Measurements from ENCODE around the gene ST6GALNAC3.
"Not testable (repeated sequence)": the region's sequence is repeated elsewhere in the genome, so short reads cannot be mapped to it uniquely, and the experiment has no call there.

The ST6GALNAC3 gene

DNA sequence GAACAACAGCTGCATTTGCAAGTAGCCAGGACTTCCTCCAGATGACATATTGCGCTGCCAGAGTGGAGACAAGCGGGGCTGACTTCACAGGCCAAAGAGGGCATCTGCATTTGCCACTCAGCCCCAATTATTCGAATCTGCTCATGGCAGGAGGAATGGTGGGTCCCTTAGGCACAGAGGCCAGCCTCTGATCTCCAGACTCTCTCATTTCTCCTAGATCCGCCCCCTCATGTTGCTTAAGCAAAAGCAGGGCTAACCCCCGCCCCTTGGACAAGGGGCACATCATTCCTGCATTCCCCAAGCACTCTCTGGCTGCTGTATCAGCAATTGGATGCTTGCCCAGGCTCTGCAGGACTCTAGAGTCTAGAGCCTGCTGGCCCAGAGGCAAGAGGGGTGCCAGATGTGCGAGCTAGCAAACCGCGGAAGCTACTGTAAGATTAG, 262.4 kb downstream of the ST6GALNAC3 start:
- no peak overlapping the region for H3K9ac ChIP-seq (ENCODE audit: low read depth in 1 of 2, low read length in 2 of 2)
- no peaks in the 10 kb centered on the region for H3K4me1 ChIP-seq (ENCODE audit: control insufficient read depth in 2 of 2, insufficient read depth in 2 of 2, low read length in 2 of 2)
- no peaks in the 10 kb centered on the region for H3K36me3 ChIP-seq (ENCODE audit: control insufficient read depth in 2 of 2, insufficient read depth in 2 of 2, low read length in 2 of 2)
- no peak overlapping the region for H3K27ac ChIP-seq (ENCODE audit: low read depth in 2 of 2, low read length in 2 of 2)
- no peak overlapping the region for H3K4me3 ChIP-seq (ENCODE audit: low read length in 2 of 2)
- H3K27me3 ChIP-seq (ENCODE audit: control insufficient read depth in 2 of 2, insufficient read depth in 2 of 2, low read length in 2 of 2), result no peaks in the 10 kb centered on the region
- H3K9me3 ChIP-seq (ENCODE audit: control insufficient read depth in 2 of 2, low read length in 2 of 2), result no peaks in the 10 kb centered on the region

GRCh38 chr1:76337542-76338219, 263.1 kb downstream of the ST6GALNAC3 start:
- no peak overlapping the region for H3K9ac ChIP-seq (ENCODE audit: low read depth in 1 of 2, low read length in 2 of 2)
- no peak overlapping the region for H3K4me3 ChIP-seq (ENCODE audit: low read length in 2 of 2)
- no peaks in the 10 kb centered on the region for H3K27me3 ChIP-seq (ENCODE audit: control insufficient read depth in 2 of 2, insufficient read depth in 2 of 2, low read length in 2 of 2)
- no peak overlapping the region for H3K27ac ChIP-seq (ENCODE audit: low read depth in 2 of 2, low read length in 2 of 2)
- H3K36me3 ChIP-seq (ENCODE audit: control insufficient read depth in 2 of 2, insufficient read depth in 2 of 2, low read length in 2 of 2), result no peaks in the 10 kb centered on the region
- no peaks in the 10 kb centered on the region for H3K9me3 ChIP-seq (ENCODE audit: control insufficient read depth in 2 of 2, low read length in 2 of 2)
- no peaks in the 10 kb centered on the region for H3K4me1 ChIP-seq (ENCODE audit: control insufficient read depth in 2 of 2, insufficient read depth in 2 of 2, low read length in 2 of 2)

- Histone ChIP-seq H3K27ac (ENCODE audit: low read depth in 2 of 2, low read length in 2 of 2) (no peak overlapping the region), H3K36me3 (ENCODE audit: control insufficient read depth in 2 of 2, insufficient read depth in 2 of 2, low read length in 2 of 2) (no peaks in the 10 kb centered on the region), H3K27me3 (ENCODE audit: control insufficient read depth in 2 of 2, insufficient read depth in 2 of 2, low read length in 2 of 2) (no peaks in the 10 kb centered on the region), H3K9me3 (ENCODE audit: control insufficient read depth in 2 of 2, low read length in 2 of 2) (no peaks in the 10 kb centered on the region), H3K4me3 (ENCODE audit: low read length in 2 of 2) (no peak overlapping the region), H3K4me1 (ENCODE audit: control insufficient read depth in 2 of 2, insufficient read depth in 2 of 2, low read length in 2 of 2) (no peaks in the 10 kb centered on the region), H3K9ac (ENCODE audit: low read depth in 1 of 2, low read length in 2 of 2) (no peak overlapping the region)
Observed at GRCh38 chr1:76340056-76340455, 265.5 kb downstream of the ST6GALNAC3 start.

DNA sequence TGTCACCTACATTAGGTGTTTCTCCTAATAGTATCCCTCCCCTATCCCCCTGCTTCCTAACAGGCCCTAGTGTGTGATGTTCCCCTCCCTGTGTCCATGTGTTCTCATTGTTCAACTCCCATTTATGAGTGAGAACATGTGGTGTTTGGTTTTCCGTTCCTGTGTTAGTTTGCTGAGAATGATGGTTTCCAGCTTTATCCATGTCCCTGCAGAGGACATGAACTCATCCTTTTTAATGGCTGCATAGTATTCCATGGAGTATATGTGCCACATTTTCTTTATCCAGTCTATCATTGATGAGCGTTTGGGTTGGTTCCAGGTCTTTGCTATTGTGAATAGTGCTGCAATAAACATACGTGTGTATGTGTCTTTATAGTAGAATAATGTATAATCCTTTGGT, 267.3 kb downstream of the ST6GALNAC3 start:
- H3K9ac ChIP-seq (ENCODE audit: low read depth in 1 of 2, low read length in 2 of 2); H3K9me3 ChIP-seq (ENCODE audit: control insufficient read depth in 2 of 2, low read length in 2 of 2); H3K27me3 ChIP-seq (ENCODE audit: control insufficient read depth in 2 of 2, insufficient read depth in 2 of 2, low read length in 2 of 2); H3K4me3 ChIP-seq (ENCODE audit: low read length in 2 of 2); H3K36me3 ChIP-seq (ENCODE audit: control insufficient read depth in 2 of 2, insufficient read depth in 2 of 2, low read length in 2 of 2); H3K27ac ChIP-seq (ENCODE audit: low read depth in 2 of 2, low read length in 2 of 2); H3K4me1 ChIP-seq (ENCODE audit: control insufficient read depth in 2 of 2, insufficient read depth in 2 of 2, low read length in 2 of 2): not testable (repeated sequence)

- H3K9me3 ChIP-seq (ENCODE audit: control insufficient read depth in 2 of 2, low read length in 2 of 2), result no peaks in the 10 kb centered on the region
- H3K36me3 ChIP-seq (ENCODE audit: control insufficient read depth in 2 of 2, insufficient read depth in 2 of 2, low read length in 2 of 2), result no peaks in the 10 kb centered on the region
- H3K4me1 ChIP-seq (ENCODE audit: control insufficient read depth in 2 of 2, insufficient read depth in 2 of 2, low read length in 2 of 2), result no peaks in the 10 kb centered on the region
- H3K27me3 ChIP-seq (ENCODE audit: control insufficient read depth in 2 of 2, insufficient read depth in 2 of 2, low read length in 2 of 2), result no peaks in the 10 kb centered on the region
- H3K27ac ChIP-seq (ENCODE audit: low read depth in 2 of 2, low read length in 2 of 2), result no peak overlapping the region
- no peak overlapping the region for H3K9ac ChIP-seq (ENCODE audit: low read depth in 1 of 2, low read length in 2 of 2)
- no peak overlapping the region for H3K4me3 ChIP-seq (ENCODE audit: low read length in 2 of 2)
Observed at GRCh38 chr1:76343356-76343755, 268.8 kb downstream of the ST6GALNAC3 start.

DNA sequence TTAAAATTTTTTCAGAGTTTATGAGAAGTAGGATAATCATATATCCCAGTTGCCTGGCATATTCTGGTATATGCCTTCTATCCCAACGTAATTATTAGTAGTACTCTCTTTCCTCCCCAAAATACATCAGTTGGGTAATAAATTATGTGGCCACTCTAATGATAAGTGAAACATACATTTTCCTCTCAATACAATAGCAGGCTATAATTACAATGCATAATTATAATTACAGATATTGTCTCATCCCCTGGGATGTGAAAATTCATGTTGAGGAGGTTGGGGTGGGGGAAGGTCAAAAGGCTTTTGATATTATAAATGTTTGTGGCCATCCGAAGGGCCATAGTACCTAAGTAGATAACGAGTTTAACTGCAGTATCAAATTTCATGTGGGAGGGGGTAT, 277.1 kb downstream of the ST6GALNAC3 start:
- Histone ChIP-seq H3K4me3 (ENCODE audit: low read length in 2 of 2) (no peak overlapping the region), H3K36me3 (ENCODE audit: control insufficient read depth in 2 of 2, insufficient read depth in 2 of 2, low read length in 2 of 2) (no peaks in the 10 kb centered on the region), H3K27me3 (ENCODE audit: control insufficient read depth in 2 of 2, insufficient read depth in 2 of 2, low read length in 2 of 2) (no peaks in the 10 kb centered on the region), H3K27ac (ENCODE audit: low read depth in 2 of 2, low read length in 2 of 2) (no peak overlapping the region), H3K9me3 (ENCODE audit: control insufficient read depth in 2 of 2, low read length in 2 of 2) (no peaks in the 10 kb centered on the region), H3K4me1 (ENCODE audit: control insufficient read depth in 2 of 2, insufficient read depth in 2 of 2, low read length in 2 of 2) (no peaks in the 10 kb centered on the region), H3K9ac (ENCODE audit: low read depth in 1 of 2, low read length in 2 of 2) (no peak overlapping the region)

- no peak overlapping the region for H3K9ac ChIP-seq (ENCODE audit: low read depth in 1 of 2, low read length in 2 of 2)
- no peaks in the 10 kb centered on the region for H3K27me3 ChIP-seq (ENCODE audit: control insufficient read depth in 2 of 2, insufficient read depth in 2 of 2, low read length in 2 of 2)
- H3K4me1 ChIP-seq (ENCODE audit: control insufficient read depth in 2 of 2, insufficient read depth in 2 of 2, low read length in 2 of 2), result no peaks in the 10 kb centered on the region
- no peak overlapping the region for H3K4me3 ChIP-seq (ENCODE audit: low read length in 2 of 2)
- no peaks in the 10 kb centered on the region for H3K9me3 ChIP-seq (ENCODE audit: control insufficient read depth in 2 of 2, low read length in 2 of 2)
- no peaks in the 10 kb centered on the region for H3K36me3 ChIP-seq (ENCODE audit: control insufficient read depth in 2 of 2, insufficient read depth in 2 of 2, low read length in 2 of 2)
- no peak overlapping the region for H3K27ac ChIP-seq (ENCODE audit: low read depth in 2 of 2, low read length in 2 of 2)
Observed at GRCh38 chr1:76352741-76353435, 278.3 kb downstream of the ST6GALNAC3 start.

DNA sequence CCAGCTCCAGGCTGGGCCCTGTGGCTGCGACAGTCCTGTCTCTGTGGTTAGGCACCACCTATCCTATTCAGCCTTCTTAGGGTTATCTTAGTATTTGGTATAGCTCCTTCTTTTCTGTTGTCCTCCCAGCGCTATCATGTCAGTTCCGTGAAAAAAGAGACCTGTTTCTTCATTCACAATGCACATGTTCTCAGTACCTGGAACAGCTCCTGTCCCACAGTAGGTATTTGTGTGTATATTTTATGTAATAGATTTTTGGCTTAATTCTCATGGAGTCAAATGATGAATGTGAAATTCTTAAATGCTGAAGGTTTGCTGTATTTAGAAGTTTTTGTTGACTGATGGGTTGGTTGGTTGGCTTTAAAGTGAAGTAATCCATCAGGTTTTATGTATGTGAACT, 279.7 kb downstream of the ST6GALNAC3 start:
- Histone ChIP-seq H3K4me1 (ENCODE audit: control insufficient read depth in 2 of 2, insufficient read depth in 2 of 2, low read length in 2 of 2) (no peaks in the 10 kb centered on the region), H3K36me3 (ENCODE audit: control insufficient read depth in 2 of 2, insufficient read depth in 2 of 2, low read length in 2 of 2) (no peaks in the 10 kb centered on the region), H3K27ac (ENCODE audit: low read depth in 2 of 2, low read length in 2 of 2) (no peak overlapping the region), H3K9me3 (ENCODE audit: control insufficient read depth in 2 of 2, low read length in 2 of 2) (no peaks in the 10 kb centered on the region), H3K4me3 (ENCODE audit: low read length in 2 of 2) (no peak overlapping the region), H3K27me3 (ENCODE audit: control insufficient read depth in 2 of 2, insufficient read depth in 2 of 2, low read length in 2 of 2) (no peaks in the 10 kb centered on the region), H3K9ac (ENCODE audit: low read depth in 1 of 2, low read length in 2 of 2) (no peak overlapping the region)

- no peaks in the 10 kb centered on the region for H3K9me3 ChIP-seq (ENCODE audit: control insufficient read depth in 2 of 2, low read length in 2 of 2)
- no peak overlapping the region for H3K27ac ChIP-seq (ENCODE audit: low read depth in 2 of 2, low read length in 2 of 2)
- H3K36me3 ChIP-seq (ENCODE audit: control insufficient read depth in 2 of 2, insufficient read depth in 2 of 2, low read length in 2 of 2), result no peaks in the 10 kb centered on the region
- no peaks in the 10 kb centered on the region for H3K27me3 ChIP-seq (ENCODE audit: control insufficient read depth in 2 of 2, insufficient read depth in 2 of 2, low read length in 2 of 2)
- no peak overlapping the region for H3K4me3 ChIP-seq (ENCODE audit: low read length in 2 of 2)
- H3K9ac ChIP-seq (ENCODE audit: low read depth in 1 of 2, low read length in 2 of 2), result no peak overlapping the region
- no peaks in the 10 kb centered on the region for H3K4me1 ChIP-seq (ENCODE audit: control insufficient read depth in 2 of 2, insufficient read depth in 2 of 2, low read length in 2 of 2)
Observed at GRCh38 chr1:76366726-76367125, 292.2 kb downstream of the ST6GALNAC3 start.

DNA sequence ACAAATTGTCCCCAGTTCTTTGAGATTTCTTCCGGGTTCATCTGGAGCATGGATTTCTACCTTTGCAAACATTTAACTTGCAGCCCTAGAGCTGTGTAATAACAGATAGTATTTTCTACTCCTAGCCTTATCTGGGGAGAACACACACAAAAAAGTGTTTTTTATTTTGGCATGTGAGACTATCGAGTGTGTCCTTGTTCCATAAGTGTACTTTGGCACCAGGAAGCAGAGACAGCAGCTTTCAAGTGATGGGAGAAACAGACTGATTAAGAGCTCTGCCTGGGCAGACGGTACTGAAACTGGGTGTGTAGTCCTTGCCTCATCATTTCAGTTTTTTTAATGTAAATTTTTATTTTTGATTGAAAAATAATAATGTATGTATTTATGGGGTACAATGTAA, 297.4 kb downstream of the ST6GALNAC3 start:
- no peaks in the 10 kb centered on the region for H3K4me1 ChIP-seq (ENCODE audit: control insufficient read depth in 2 of 2, insufficient read depth in 2 of 2, low read length in 2 of 2)
- no peak overlapping the region for H3K9ac ChIP-seq (ENCODE audit: low read depth in 1 of 2, low read length in 2 of 2)
- H3K9me3 ChIP-seq (ENCODE audit: control insufficient read depth in 2 of 2, low read length in 2 of 2), result no peaks in the 10 kb centered on the region
- H3K27me3 ChIP-seq (ENCODE audit: control insufficient read depth in 2 of 2, insufficient read depth in 2 of 2, low read length in 2 of 2), result no peaks in the 10 kb centered on the region
- no peak overlapping the region for H3K4me3 ChIP-seq (ENCODE audit: low read length in 2 of 2)
- no peak overlapping the region for H3K27ac ChIP-seq (ENCODE audit: low read depth in 2 of 2, low read length in 2 of 2)
- H3K36me3 ChIP-seq (ENCODE audit: control insufficient read depth in 2 of 2, insufficient read depth in 2 of 2, low read length in 2 of 2), result no peaks in the 10 kb centered on the region
